Liver (tissue), 3 donors: ENCODE data around the gene THRA.

Experiments used
- EGR1 ChIP-seq, 2 donors: IDR thresholded peaks; 2 replicates each; pipeline ENCODE4 v1.6.1; 2016 to 2018; ENCODE audit warnings: antibody characterized with exemption in 2 of 2, low read depth in 2 of 2
- JUND ChIP-seq, 2 donors: IDR thresholded peaks; 2 replicates each; pipeline ENCODE4 v1.6.1; 2016; ENCODE audit warnings: antibody characterized with exemption in 2 of 2
- RAD21 ChIP-seq, 2 donors: IDR thresholded peaks; 2 replicates each; pipeline ENCODE4 v1.6.1; 2016; ENCODE audit warnings: antibody characterized with exemption in 2 of 2, mild to moderate bottlenecking in 2 of 2
- SP1 ChIP-seq: IDR thresholded peaks from 2 replicates; pipeline ENCODE4 v1.6.1; 2018; ENCODE audit warnings: antibody characterized with exemption, mild to moderate bottlenecking
- TAF1 ChIP-seq: conservative IDR thresholded peaks from 2 replicates; pipeline ENCODE4 v1.6.1; 2016; ENCODE audit warnings: antibody characterized with exemption, mild to moderate bottlenecking
- YY1 ChIP-seq: IDR thresholded peaks from 2 replicates; pipeline ENCODE4 v1.6.1; 2016; ENCODE audit warnings: antibody characterized with exemption, mild to moderate bottlenecking
- TF ChIP-seq, protein P1 (sequence below): fragments of 150-350 bp; IDR thresholded peaks from 2 replicates; pipeline ENCODE4 v1.5.1; 2017; ENCODE audit warnings: improper control_type of control experiment, low read depth, low read length; ENCODE audit not compliant: missing input control
- TF ChIP-seq, protein P2 (sequence below): IDR thresholded peaks from 2 replicates; pipeline ENCODE4 v1.6.1; 2016; ENCODE audit warnings: antibody characterized with exemption
- TF ChIP-seq, protein P3 (sequence below): IDR thresholded peaks from 2 replicates; pipeline ENCODE4 v1.6.1; 2016; ENCODE audit warnings: antibody characterized with exemption, mild to moderate bottlenecking
- TF ChIP-seq, protein P4 (sequence below): IDR thresholded peaks from 2 replicates; pipeline ENCODE4 v1.6.1; 2016; ENCODE audit warnings: antibody characterized with exemption
- donor health status: healthy.
- donor health status: healthy.

DNA sequence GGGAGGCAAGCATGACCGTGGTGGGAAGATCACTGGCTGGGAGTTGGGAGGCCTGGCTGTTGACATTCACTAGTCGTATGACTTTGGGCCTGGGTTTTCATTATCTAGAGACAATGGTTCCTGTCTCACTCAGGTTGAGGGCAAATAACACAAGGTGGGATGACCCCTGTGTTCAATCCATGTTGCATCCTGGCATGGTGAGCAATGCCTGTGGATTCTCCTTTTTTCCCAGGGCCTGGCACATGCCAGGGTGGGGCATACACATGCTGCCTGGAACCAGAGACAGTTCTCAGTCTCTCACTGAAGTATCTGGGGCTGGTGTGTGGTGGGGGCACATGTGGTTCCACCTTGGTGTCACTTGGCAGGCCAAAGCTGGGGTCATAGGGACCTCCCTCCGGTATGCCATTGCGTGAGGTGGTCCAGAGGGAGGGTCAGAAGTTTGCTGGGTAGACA, 5.4 kb downstream of the THRA start:
- TF ChIP-seq, protein P1, sequence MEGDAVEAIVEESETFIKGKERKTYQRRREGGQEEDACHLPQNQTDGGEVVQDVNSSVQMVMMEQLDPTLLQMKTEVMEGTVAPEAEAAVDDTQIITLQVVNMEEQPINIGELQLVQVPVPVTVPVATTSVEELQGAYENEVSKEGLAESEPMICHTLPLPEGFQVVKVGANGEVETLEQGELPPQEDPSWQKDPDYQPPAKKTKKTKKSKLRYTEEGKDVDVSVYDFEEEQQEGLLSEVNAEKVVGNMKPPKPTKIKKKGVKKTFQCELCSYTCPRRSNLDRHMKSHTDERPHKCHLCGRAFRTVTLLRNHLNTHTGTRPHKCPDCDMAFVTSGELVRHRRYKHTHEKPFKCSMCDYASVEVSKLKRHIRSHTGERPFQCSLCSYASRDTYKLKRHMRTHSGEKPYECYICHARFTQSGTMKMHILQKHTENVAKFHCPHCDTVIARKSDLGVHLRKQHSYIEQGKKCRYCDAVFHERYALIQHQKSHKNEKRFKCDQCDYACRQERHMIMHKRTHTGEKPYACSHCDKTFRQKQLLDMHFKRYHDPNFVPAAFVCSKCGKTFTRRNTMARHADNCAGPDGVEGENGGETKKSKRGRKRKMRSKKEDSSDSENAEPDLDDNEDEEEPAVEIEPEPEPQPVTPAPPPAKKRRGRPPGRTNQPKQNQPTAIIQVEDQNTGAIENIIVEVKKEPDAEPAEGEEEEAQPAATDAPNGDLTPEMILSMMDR = no peak
- no peak for TF ChIP-seq JUND (IDR thresholded peaks at IDR 0.05)
- TF ChIP-seq SP1 = no peak
- TF ChIP-seq, protein P2, sequence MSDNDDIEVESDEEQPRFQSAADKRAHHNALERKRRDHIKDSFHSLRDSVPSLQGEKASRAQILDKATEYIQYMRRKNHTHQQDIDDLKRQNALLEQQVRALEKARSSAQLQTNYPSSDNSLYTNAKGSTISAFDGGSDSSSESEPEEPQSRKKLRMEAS = no peak
- no peak for TF ChIP-seq RAD21 (IDR thresholded peaks at IDR 0.05)
- TF ChIP-seq EGR1 (IDR thresholded peaks at IDR 0.05; ENCODE audit: low read depth in 2 of 2) = no peak
- no peak for TF ChIP-seq TAF1
- TF ChIP-seq, protein P3, sequence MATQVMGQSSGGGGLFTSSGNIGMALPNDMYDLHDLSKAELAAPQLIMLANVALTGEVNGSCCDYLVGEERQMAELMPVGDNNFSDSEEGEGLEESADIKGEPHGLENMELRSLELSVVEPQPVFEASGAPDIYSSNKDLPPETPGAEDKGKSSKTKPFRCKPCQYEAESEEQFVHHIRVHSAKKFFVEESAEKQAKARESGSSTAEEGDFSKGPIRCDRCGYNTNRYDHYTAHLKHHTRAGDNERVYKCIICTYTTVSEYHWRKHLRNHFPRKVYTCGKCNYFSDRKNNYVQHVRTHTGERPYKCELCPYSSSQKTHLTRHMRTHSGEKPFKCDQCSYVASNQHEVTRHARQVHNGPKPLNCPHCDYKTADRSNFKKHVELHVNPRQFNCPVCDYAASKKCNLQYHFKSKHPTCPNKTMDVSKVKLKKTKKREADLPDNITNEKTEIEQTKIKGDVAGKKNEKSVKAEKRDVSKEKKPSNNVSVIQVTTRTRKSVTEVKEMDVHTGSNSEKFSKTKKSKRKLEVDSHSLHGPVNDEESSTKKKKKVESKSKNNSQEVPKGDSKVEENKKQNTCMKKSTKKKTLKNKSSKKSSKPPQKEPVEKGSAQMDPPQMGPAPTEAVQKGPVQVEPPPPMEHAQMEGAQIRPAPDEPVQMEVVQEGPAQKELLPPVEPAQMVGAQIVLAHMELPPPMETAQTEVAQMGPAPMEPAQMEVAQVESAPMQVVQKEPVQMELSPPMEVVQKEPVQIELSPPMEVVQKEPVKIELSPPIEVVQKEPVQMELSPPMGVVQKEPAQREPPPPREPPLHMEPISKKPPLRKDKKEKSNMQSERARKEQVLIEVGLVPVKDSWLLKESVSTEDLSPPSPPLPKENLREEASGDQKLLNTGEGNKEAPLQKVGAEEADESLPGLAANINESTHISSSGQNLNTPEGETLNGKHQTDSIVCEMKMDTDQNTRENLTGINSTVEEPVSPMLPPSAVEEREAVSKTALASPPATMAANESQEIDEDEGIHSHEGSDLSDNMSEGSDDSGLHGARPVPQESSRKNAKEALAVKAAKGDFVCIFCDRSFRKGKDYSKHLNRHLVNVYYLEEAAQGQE = no peak
- no peak for TF ChIP-seq YY1
- TF ChIP-seq, protein P4, sequence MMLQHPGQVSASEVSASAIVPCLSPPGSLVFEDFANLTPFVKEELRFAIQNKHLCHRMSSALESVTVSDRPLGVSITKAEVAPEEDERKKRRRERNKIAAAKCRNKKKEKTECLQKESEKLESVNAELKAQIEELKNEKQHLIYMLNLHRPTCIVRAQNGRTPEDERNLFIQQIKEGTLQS = no peak
